IMR-90 (cell line): Measurements from ENCODE around the gene ABHD13. TPM values are rescaled to one million over a fixed set of nuclear protein-coding genes. Genes with fewer than 3 reads are reported as not detected.

Source experiments
- ATAC-seq: fragments of 200-7000 bp; cut with Tn5 transposase; 2 replicates; pipeline ENCODE4 v1.9.1; 2020; ENCODE audit warnings: low read depth, mild to moderate bottlenecking, moderate library complexity
- BruUV-seq: library from RNA; stranded (reverse); fragments of 400-500 nt; replicated peaks from 2 replicates; lab custom pipeline; 2021; lab: Mats Ljungman, UMichigan
- CTCF ChIA-PET: fragments of 300-600 bp; formaldehyde crosslinking; extraction: SDS; loops from one replicate; lab custom pipeline; 2021; ENCODE audit warnings: antibody characterized with exemption; lab: Yijun Ruan, JAX
- POLR2A ChIA-PET: fragments of 300-600 bp; sonication (Branson Sonifier 250); formaldehyde crosslinking; loops from one replicate; lab custom pipeline; 2022; ENCODE audit warnings: antibody characterized with exemption; ENCODE audit not compliant: unreplicated experiment; lab: Charles Lee
- DNase-seq: peaks from one replicate; pipeline ENCODE4 v3.0.0; 2013
- H2AFZ ChIP-seq: replicated peaks from 2 replicates; pipeline ENCODE3; 2013; ENCODE audit warnings: low read length, mild to moderate bottlenecking; ENCODE audit not compliant: poor library complexity
- H2AK5ac ChIP-seq: 2 replicates; pipeline ENCODE4 v1.6.1; 2013; ENCODE audit warnings: low read depth, low read length, inconsistent platforms
- H2AK9ac ChIP-seq: replicated peaks from 2 replicates; pipeline ENCODE3; 2013; ENCODE audit warnings: mild to moderate bottlenecking, low read depth, low read length, moderate library complexity; ENCODE audit not compliant: poor library complexity
- H2BK120ac ChIP-seq: 2 replicates; pipeline ENCODE4 v1.6.1; 2013; ENCODE audit warnings: low read depth, low read length, inconsistent platforms
- H2BK15ac ChIP-seq: 3 replicates; pipeline ENCODE4 v1.6.1; 2013; ENCODE audit warnings: low read depth, low read length, inconsistent platforms
- H2BK20ac ChIP-seq: 2 replicates; pipeline ENCODE4 v1.6.1; 2013; ENCODE audit warnings: low read depth, mild to moderate bottlenecking, inconsistent platforms, low read length, moderate library complexity
- H2BK5ac ChIP-seq: 2 replicates; pipeline ENCODE4 v1.6.1; 2013; ENCODE audit warnings: mild to moderate bottlenecking, low read depth, low read length, inconsistent platforms; ENCODE audit not compliant: poor library complexity, severe bottlenecking
- H3K14ac ChIP-seq: replicated peaks from 2 replicates; pipeline ENCODE4 v1.6.1; 2013; ENCODE audit warnings: low read depth, low read length, inconsistent platforms
- H3K18ac ChIP-seq: 2 replicates; pipeline ENCODE4 v1.6.1; 2013; ENCODE audit warnings: low read depth, low read length, control low read depth
- H3K23ac ChIP-seq: 2 replicates; pipeline ENCODE4 v1.6.1; 2013; ENCODE audit warnings: low read depth, low read length, inconsistent platforms
- H3K27ac ChIP-seq: 2 replicates; pipeline ENCODE4 v1.5.1; 2013; ENCODE audit warnings: mild to moderate bottlenecking, control low read depth, low read length; ENCODE audit not compliant: insufficient read depth
- H3K27me3 ChIP-seq: 2 replicates; pipeline ENCODE4 v1.6.1; 2013; ENCODE audit warnings: low read length; ENCODE audit not compliant: control insufficient read depth, insufficient read depth
- H3K36me3 ChIP-seq: 2 replicates; pipeline ENCODE4 v1.6.1; 2013; ENCODE audit warnings: low read length, mixed read lengths; ENCODE audit not compliant: control insufficient read depth, insufficient read depth
- H3K4ac ChIP-seq: 2 replicates; pipeline ENCODE4 v1.6.1; 2013; ENCODE audit warnings: low read depth, low read length, inconsistent platforms
- H3K4me1 ChIP-seq: 2 replicates; pipeline ENCODE4 v1.6.1; 2013; ENCODE audit warnings: low read length, mixed read lengths; ENCODE audit not compliant: control insufficient read depth, insufficient read depth
- H3K4me2 ChIP-seq: 2 replicates; pipeline ENCODE4 v1.6.1; 2013; ENCODE audit warnings: low read depth, mild to moderate bottlenecking, control low read depth, low read length, moderate library complexity
- H3K4me3 ChIP-seq: 2 replicates; pipeline ENCODE4 v1.5.1; 2013; ENCODE audit warnings: low read depth, mild to moderate bottlenecking, control low read depth, low read length, moderate library complexity; ENCODE audit not compliant: insufficient read depth
- H3K56ac ChIP-seq: 2 replicates; pipeline ENCODE4 v1.6.1; 2013; ENCODE audit warnings: low read length, inconsistent platforms; ENCODE audit not compliant: insufficient read depth; ENCODE audit errors: extremely low read depth
- H3K79me1 ChIP-seq, 2 experiments: 2 replicates each; pipeline ENCODE4 v1.6.1; 2013; ENCODE audit warnings: low read length in 2 of 2, inconsistent platforms in 1 of 2, low read depth in 1 of 2
- H3K9ac ChIP-seq: 2 replicates; pipeline ENCODE4 v1.6.1; 2013; ENCODE audit warnings: low read depth, low read length, control low read depth
- H3K9me1 ChIP-seq: 2 replicates; pipeline ENCODE4 v1.6.1; 2013; ENCODE audit warnings: low read length, inconsistent platforms; ENCODE audit not compliant: insufficient read depth
- H3K9me3 ChIP-seq: 2 replicates; pipeline ENCODE4 v1.6.1; 2013; ENCODE audit warnings: low read length; ENCODE audit not compliant: control insufficient read depth, insufficient read depth
- H4K20me1 ChIP-seq: 2 replicates; pipeline ENCODE4 v1.6.1; 2013; ENCODE audit warnings: low read length, inconsistent platforms; ENCODE audit not compliant: insufficient read depth
- H4K5ac ChIP-seq: 2 replicates; pipeline ENCODE4 v1.6.1; 2013; ENCODE audit warnings: mild to moderate bottlenecking, low read depth, low read length, control low read depth
- H4K8ac ChIP-seq, 2 experiments: 2 replicates each; pipeline ENCODE4 v1.6.1; 2013; ENCODE audit warnings: low read depth in 2 of 2, low read length in 2 of 2, control low read depth in 1 of 2, inconsistent platforms in 1 of 2
- H4K91ac ChIP-seq: 2 replicates; pipeline ENCODE4 v1.6.1; 2013; ENCODE audit warnings: low read depth, low read length, inconsistent platforms; ENCODE audit not compliant: insufficient read depth
- CEBPB ChIP-seq: IDR thresholded peaks from 2 replicates; pipeline ENCODE4 v1.6.1; 2012; ENCODE audit warnings: low read depth, low read length, improper control_type of control experiment
- CHD1 ChIP-seq: IDR thresholded peaks from 2 replicates; pipeline ENCODE4 v1.6.1; 2012; ENCODE audit warnings: low read depth, low read length, improper control_type of control experiment
- FOS ChIP-seq: fragments of 150-350 bp; IDR thresholded peaks from 2 replicates; pipeline ENCODE4 v1.6.1; 2016; ENCODE audit warnings: low read depth, low read length
- MAFK ChIP-seq: IDR thresholded peaks from 2 replicates; pipeline ENCODE4 v1.6.1; 2012; ENCODE audit warnings: low read depth, low read length, improper control_type of control experiment
- RCOR1 ChIP-seq: IDR thresholded peaks from 2 replicates; pipeline ENCODE4 v1.6.1; 2012; ENCODE audit warnings: mild to moderate bottlenecking, low read length, improper control_type of control experiment; ENCODE audit not compliant: insufficient replicate concordance
- RFX5 ChIP-seq: IDR thresholded peaks from 2 replicates; pipeline ENCODE4 v1.8.0; 2012; ENCODE audit warnings: low read depth, mild to moderate bottlenecking, low read length, moderate library complexity
- SMC3 ChIP-seq: fragments of 150-350 bp; IDR thresholded peaks from 2 replicates; pipeline ENCODE4 v1.6.1; 2016; ENCODE audit warnings: low read depth, mild to moderate bottlenecking, antibody characterized with exemption, low read length, moderate library complexity
- WGBS, 2 experiments: methylation state at CpG; one replicate each; pipeline versions ENCODE4 v1.1.5 to v1.1.7; 2013; ENCODE audit warnings: missing lambda C conversion rate in 2 of 2; ENCODE audit not compliant: insufficient read length in 1 of 2; ENCODE audit errors: extremely low coverage in 2 of 2; 5-methylcytosine and 5-hydroxymethylcytosine counted together
- dilution Hi-C: fragments of 300-500 bp; cut with HindIII; formaldehyde crosslinking; loops from one replicate; pipeline ENCODE4 v1.14.3; 2018; ENCODE audit warnings: low sequenced_read_pairs; ENCODE audit not compliant: unreplicated experiment
- in situ Hi-C: fragments of 300-500 bp; cut with MboI; formaldehyde crosslinking; loops from 3 replicates; pipeline ENCODE4 v1.14.3; 2019; ENCODE audit warnings: low sequenced_read_pairs, inconsistent platforms, mixed read lengths
- intact Hi-C: fragments of 100-400 bp; cut with micrococcal nuclease; formaldehyde crosslinking; loops from 2 replicates; pipeline ENCODE4 v1.10.0; 2022
- polyA plus RNA-seq, 3 experiments: library from polyadenylated mRNA; depleted of rRNA; stranded (reverse); fragments of >200 nt; gene quantifications; 2 replicates each; pipeline ENCODE4 v1.2.3, GENCODE V29; 2012; ENCODE audit warnings: low replicate concordance in 1 of 3
- total RNA-seq: library from RNA; depleted of rRNA; stranded (reverse); fragments of >200 nt; gene quantifications from 2 replicates; pipeline ENCODE4 v1.2.3, GENCODE V29; 2012
- TF ChIP-seq, protein P1 (sequence below): conservative IDR thresholded peaks from 2 replicates; pipeline ENCODE4 v1.5.1; 2012; ENCODE audit warnings: mild to moderate bottlenecking, low read depth, low read length, improper control_type of control experiment

The ABHD13 gene
- total and polyA plus RNA-seq, 2 of the 4 experiments (the other 2 are of a cell fraction) = 4.0 to 4.1 TPM

DNA sequence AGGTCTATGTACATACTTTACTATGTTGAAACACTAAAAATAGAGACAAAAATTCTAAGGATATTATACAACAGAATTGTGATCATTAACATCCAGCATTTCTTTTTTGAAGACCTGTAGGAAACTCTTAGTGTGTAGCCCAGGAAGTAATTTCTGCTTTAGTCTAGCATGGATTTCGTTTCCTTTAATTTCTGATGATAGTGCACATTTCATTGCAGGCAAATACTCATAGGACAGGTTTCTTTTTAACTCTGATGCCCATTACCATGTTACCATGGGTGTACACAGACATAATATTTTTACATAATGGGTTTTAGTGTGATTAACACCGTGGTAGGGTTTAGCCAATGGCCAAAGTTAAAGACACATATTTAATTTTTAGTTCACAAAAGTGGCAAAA, 29.9 kb upstream of the ABHD13 start:
- ChIA-PET CTCF (no interaction called here), POLR2A (no interaction called here)
- Histone ChIP-seq H2BK120ac (no peak overlapping the region), H3K79me1 (no peaks in the 10 kb centered on the region), H2BK5ac (no peak overlapping the region), H3K9me3 (no peaks in the 10 kb centered on the region), H3K23ac (no peak overlapping the region), H3K4ac (no peak overlapping the region), H2BK20ac (no peak overlapping the region), H3K27me3 (peaks cover 4% of the 10 kb centered on the region; the same call in 1 of the 2 replicates), H3K56ac (no peak overlapping the region), H3K18ac (no peak overlapping the region), H4K8ac (no peak overlapping the region), H4K91ac (no peak overlapping the region), H4K20me1 (no peaks in the 10 kb centered on the region), H3K4me3 (no peak overlapping the region), H2AFZ (no peak overlapping the region), H3K4me1 (no peaks in the 10 kb centered on the region), H3K36me3 (no peaks in the 10 kb centered on the region), H4K5ac (no peak overlapping the region), H2AK9ac (no peak overlapping the region), H2AK5ac (no peak overlapping the region), H3K27ac (no peak overlapping the region), H3K9me1 (no peaks in the 10 kb centered on the region), H2BK15ac (no peak overlapping the region), H3K4me2 (no peak overlapping the region), H3K9ac (no peak overlapping the region), H3K14ac (no peak overlapping the region)
- dilution Hi-C loops = no loop called here
- DNase-seq = no peak
- intact Hi-C loops = no loop called here
- ATAC-seq = no peak
- in situ Hi-C loops = no loop called here
- TF ChIP-seq RCOR1 (no peak), CHD1 (no peak), SMC3 (no peak), MAFK (peak; percentile 43), CEBPB (no peak), RFX5 (no peak), FOS (no peak)
- TF ChIP-seq, protein P1, sequence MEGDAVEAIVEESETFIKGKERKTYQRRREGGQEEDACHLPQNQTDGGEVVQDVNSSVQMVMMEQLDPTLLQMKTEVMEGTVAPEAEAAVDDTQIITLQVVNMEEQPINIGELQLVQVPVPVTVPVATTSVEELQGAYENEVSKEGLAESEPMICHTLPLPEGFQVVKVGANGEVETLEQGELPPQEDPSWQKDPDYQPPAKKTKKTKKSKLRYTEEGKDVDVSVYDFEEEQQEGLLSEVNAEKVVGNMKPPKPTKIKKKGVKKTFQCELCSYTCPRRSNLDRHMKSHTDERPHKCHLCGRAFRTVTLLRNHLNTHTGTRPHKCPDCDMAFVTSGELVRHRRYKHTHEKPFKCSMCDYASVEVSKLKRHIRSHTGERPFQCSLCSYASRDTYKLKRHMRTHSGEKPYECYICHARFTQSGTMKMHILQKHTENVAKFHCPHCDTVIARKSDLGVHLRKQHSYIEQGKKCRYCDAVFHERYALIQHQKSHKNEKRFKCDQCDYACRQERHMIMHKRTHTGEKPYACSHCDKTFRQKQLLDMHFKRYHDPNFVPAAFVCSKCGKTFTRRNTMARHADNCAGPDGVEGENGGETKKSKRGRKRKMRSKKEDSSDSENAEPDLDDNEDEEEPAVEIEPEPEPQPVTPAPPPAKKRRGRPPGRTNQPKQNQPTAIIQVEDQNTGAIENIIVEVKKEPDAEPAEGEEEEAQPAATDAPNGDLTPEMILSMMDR = no peak
- no CpG with 5 or more reads among the region's 2 CpGs for WGBS, 2 experiments
- BruUV-seq = no TSS peak
